Erythroblast (primary cell): ENCODE measurements around the gene CERS6.
"Not testable (repeated sequence)": the region's sequence is repeated elsewhere in the genome, so short reads cannot be mapped to it uniquely, and the experiment has no call there.

Source experiments
- DNase-seq, 2 experiments: peaks; one replicate each; lab custom pipeline; 2025; lab: John Stamatoyannopoulos, UW
- GATA1 ChIP-seq: IDR thresholded peaks from 2 replicates; pipeline ENCODE4 v1.6.1; 2011; ENCODE audit warnings: low read depth, mild to moderate bottlenecking, control low read depth, low read length, moderate library complexity
- POLR2A ChIP-seq: IDR thresholded peaks from 2 replicates; pipeline ENCODE4 v1.6.1; 2011; ENCODE audit warnings: mild to moderate bottlenecking, low read length

The CERS6 gene

DNA sequence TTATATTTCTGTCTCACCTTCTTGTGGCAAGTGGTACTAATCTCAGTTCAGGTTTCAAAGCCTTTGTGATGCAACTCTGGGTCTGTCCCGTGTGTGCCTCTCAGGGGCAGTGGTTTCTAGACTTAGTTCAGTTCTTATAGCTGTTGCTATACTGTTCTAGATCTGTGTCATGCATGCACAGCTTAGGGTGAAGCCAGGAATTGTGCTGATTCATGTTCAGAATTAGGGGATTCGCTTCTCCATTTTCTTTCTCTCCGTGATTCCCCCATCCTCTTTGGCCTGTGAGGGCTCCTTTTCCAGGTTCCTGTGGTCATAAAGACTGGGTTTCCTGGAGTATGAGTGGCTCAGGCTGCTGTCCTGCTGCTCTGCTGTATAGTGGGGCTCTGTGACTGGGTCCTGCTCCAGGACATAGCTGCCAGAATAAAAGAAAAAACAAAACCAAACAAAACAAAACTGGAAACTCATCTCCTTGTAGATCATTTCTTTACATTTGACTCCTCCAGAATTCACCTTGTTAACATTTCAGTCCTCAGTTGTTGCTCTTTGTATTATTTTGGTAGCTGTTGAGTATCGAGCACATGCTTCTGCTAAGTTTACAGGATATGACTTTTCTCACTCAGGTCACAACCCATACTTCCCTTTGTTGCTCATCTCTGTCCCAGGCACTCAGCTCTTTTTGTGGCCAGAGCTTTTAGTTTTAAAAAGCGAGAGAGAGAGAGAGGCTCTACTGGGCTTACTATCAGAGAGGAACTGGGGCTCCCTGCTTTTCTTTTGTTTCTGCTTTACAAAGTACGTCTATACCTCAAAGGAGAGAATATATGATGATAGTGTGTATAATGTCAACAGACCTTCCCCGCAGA is 34.2 kb downstream of the CERS6 start:
- TF ChIP-seq GATA1 (no peak), POLR2A (peak; percentile 51)
- peak; percentile 76 to 80 for DNase-seq

DNA sequence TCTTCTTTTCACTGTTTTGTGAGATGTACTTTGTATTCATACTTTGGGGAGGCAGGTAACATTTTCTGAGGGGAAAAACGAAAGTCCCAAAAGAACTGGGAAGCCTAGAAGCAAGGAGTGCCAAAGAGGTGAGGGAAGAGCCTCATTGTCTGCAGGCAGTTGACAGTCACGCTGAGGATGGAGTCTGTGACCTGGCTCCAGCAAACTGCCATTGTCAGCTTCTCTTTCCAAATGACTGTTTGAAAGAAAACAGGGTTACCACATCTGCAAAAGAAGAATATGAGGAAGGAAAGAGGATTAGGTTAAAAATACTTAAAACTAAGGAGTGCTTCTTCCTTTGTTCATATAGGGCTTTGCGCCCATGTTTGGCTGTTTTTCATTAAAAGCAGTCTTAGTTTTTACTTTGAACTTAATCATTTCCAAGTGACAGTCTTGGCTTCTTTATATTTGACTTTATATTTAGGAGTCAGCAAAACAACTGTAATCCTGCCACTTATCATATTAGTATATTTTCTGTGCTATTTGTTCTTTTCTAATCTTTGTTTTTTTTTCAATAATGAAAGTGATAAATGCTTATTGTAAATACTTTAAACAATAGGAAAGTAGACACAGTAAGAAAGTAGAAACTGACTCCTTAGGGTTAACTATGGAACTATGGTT is 35.0 kb downstream of the CERS6 start:
- peak; percentile 57 to 60 for DNase-seq
- TF ChIP-seq POLR2A (peak; percentile 24), GATA1 (no peak)

DNA sequence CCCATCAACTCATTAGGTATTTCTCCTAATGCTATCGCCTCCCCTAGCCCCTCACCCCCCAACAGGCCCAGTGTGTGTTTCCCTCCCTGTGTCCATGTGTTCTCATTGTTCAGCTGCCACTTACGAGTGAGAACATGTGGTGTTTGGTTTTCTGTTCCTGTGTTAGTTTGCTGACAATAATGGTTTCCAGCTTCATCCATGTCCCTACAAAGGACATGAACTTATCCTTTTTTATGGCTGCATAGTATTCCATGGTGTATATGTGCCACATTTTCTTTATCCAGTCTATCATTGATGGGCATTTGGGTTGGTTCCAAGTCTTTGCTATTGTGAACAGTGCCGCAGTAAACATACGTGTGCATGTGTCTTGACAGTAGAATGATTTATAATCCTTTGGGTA is 35.7 kb downstream of the CERS6 start:
- DNase-seq: not testable (repeated sequence)

DNA sequence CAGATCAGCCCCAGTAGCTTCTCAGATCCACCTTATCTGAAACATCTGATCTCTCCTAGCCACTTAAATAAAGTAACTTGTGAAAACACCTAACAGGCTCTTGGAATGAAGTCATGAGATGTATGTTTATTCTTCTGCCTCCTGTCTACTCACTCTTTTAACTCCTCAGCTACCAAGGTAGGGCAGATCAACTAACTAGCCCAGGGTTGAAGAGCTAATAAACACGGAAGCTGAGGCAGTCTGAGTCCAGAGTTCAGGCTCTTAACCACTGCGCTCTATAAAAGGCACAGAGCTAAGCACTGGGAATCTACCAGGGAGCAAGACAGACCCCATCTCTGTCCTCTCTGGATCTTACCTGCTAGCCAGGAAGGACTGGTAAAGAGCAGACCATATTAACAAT is 37.1 kb downstream of the CERS6 start:
- peak in 1 of 2 experiments; percentile 6 for DNase-seq

DNA sequence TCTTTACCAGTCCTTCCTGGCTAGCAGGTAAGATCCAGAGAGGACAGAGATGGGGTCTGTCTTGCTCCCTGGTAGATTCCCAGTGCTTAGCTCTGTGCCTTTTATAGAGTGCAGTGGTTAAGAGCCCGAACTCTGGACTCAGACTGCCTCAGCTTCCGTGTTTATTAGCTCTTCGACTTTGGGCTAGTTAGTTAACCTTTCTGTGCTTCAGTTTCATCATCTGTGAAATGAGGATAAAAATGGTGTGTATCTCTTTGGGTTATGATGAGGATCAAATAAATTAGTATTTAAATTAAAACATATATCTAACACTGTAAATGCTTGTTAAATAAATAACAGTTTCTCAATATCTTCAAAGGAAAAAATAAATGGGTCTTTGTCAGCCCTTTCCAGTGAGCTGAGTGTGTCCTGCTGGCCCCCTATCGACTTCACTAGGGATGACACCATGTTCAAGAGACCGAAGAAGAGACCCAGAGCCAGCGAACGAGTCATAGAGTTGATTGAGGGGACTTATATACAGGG is 38.2 kb downstream of the CERS6 start:
- DNase-seq: peak; percentile 26 to 38

DNA sequence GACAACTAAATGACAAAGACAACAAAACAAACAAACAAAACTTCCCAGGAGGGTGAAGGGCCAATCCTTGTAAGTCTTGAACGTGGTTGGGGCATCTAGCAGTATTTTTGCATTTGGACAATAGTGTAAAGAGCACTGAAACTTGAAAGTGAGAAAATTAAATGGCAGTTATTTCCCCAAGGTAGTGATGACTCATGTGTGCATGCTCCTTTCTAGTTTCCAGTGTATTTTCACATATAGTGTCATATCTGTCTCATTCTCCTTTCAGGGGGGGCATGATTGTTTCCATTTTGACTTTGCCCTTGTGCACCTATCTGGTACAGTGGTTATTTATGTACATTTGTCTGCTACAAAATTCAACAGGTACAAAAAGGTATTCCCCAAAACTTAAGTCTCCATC is 39.5 kb downstream of the CERS6 start:
- no peak for DNase-seq
- TF ChIP-seq GATA1: no peak
- no peak for TF ChIP-seq POLR2A

More for the DNA sequence above, 38.2 kb downstream of the CERS6 start:
- TF ChIP-seq GATA1: no peak
- no peak for TF ChIP-seq POLR2A

DNA sequence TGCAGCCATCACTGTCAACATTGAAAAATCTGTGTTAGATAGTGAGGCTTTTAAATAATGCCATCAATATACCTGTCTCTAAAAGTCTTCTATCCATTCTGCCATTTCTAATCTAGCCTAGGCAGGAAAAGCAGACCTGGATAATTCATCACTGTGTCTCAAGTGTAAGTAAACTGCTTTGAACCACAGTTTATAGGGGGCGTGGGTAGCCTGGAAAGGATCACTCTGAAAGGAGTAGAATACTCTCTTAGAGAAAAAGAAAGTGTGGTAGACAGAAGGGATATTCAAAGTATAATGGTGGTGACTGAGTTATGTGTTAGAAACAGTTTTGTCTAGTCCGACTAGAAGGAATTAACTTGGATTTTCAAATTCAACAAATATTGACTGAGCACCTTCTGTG is 40.8 kb downstream of the CERS6 start:
- TF ChIP-seq POLR2A (no peak), GATA1 (no peak)
- DNase-seq: no peak

DNA sequence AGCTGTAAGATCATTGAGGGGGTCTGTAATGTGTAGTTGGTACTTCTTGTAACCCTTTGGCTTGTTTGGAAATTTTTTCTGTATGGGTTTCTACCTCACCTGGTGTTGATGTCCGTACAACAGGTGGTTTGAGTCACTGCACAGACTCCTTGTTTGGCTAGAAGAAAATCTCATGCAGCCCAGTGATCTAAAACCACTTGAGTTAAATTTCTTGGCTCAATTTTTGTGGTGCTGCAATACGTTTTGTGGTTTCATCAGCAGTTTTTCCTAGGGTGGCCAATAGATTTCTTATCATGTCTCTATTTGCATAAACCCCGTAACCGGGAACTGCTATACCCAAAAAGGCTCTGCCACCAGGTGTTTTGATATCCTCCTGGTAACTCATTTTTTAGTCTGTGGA is 43.4 kb downstream of the CERS6 start:
- no peak for DNase-seq
- TF ChIP-seq POLR2A (no peak), GATA1 (no peak)

DNA sequence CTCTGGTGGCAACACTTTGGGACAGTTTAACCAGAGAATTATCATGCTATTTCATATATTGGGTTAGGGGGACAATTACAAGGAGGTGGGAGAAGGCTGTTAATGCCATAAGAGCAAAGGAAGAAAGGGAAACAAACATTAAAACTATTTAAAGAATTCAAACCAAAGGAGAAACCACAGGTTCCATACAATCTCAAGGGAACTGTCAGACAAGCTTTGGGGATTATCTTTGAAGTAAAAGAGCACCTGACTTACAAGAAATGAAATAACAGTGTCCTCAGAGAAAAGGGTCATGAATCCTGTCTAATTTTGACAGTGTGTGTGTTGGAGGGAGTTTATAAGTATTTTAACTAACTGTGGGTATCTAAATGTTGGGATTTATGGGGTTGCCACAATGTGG is 44.4 kb downstream of the CERS6 start:
- no peak for TF ChIP-seq GATA1
- TF ChIP-seq POLR2A: no peak
- DNase-seq: no peak

DNA sequence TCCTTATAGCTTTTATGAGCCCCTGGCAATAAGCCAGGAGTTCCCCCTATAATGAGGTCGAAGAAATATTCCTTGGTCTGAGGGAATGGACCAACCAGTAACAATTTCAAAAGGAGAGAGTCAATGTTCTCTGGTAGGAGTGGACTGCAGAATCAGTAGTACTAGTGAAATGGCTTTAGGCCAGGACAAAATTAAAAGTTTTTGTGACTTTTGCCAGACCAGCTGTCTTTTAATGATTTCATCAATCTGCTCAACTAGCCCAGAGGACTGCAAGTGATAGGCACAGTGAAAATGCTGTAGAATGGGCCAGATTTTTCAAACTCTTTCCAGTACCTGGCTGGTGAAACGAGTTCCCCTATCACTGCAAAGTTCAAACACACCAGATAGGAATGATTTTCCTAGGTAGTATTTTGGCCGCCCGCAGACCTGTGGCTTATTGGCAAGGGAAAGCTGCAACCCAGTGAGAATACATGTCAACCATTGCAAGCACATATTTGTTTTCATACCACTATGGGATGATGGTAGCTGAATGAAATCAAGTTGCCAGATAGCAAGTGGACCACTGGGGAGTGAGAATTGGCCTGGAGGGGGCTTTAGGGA is 45.5 kb downstream of the CERS6 start:
- DNase-seq: no peak

DNA sequence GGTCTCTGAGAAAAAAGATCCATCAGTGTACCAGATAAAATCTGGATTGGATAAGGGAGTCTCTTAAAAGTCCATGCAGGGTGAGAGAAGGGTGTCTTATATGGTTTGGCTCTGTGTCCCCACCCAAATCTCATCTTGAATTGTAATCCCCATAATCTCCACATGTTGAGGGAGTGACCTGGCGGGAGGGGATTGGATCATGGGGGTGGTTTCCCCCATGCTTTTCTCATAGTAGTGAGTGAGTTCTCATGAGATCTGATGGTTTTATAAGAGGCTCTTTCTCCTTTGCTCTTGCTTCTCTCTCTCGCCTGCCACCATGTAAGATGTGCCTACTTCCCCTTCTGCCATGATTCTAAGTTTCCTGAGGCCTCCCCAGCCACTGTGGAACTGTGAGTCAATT is 46.8 kb downstream of the CERS6 start:
- not testable (repeated sequence) for DNase-seq

More for the DNA sequence above, 45.5 kb downstream of the CERS6 start:
- TF ChIP-seq POLR2A: no peak
- TF ChIP-seq GATA1: no peak

DNA sequence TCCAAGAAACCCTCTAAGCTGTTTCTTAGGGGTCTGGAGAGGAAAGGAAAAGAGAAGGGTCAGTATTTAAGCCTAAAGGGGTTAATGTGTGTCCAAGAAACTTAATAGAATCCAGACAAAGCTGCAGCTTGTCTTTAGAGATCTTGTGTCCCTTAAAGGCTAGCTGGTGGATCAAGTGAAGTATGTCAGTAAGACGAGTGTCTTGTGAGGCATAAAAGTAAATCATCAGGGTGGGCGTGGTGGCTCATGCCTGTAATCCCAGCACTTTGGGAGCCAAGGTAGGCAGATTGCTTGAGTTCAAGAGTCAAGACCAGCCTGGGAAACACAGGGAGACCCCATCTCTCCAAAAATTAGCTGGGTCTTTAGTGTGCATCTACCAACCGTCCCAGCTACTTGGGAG is 47.8 kb downstream of the CERS6 start:
- TF ChIP-seq GATA1 (no peak), POLR2A (no peak)
- DNase-seq: no peak

DNA sequence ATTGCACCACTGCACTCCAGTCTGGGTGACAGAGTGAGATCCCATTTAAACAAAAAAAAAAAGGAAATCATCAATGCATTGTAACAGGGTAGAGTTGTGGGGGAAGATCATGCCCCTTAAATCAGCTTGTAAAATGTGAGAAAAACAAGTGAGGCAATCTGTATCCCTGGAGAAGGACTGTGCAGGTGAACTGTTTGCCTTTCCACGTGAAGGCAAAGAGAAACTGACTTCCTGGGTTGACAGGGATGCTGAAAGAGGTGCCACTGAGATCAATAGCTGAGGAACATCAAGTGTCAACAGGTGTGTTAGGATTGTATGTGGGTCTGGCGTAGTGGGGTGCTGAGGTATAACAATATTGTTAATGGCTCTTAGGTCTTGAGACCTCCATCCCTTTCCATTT is 48.3 kb downstream of the CERS6 start:
- TF ChIP-seq GATA1 (no peak), POLR2A (no peak)
- DNase-seq: no peak

DNA sequence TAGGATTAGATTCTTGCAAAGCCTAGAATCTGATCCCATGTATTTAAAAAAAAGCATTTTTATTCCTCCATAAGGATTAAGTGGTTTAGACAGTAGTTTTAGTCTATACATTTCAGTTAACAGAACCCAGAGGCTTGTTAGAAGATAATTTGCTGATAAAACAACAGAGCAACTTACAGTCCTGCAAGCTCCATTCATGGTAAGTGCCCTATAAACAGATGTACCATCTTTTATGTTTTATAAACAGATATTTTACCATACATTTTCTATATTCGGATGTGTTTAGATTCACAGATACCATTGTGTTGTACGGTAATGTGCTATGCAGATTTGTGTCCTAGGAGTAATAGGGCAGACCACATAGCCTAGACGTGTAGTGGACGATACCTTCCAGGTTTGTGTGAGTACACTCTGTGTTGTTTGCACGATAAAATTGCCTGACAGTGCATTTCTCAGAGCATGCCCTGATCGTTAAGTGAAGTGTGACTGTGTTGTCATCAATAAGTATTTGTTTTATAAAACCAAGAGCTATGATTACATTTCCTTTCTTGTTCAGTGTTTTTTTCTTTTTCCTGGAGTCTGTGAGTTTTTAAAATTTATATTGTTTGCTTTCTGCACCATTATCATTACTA is 54.2 kb downstream of the CERS6 start:
- DNase-seq: no peak
- TF ChIP-seq GATA1: no peak
- no peak for TF ChIP-seq POLR2A
